Prostate gland (tissue), 2 donors: ENCODE data around the gene SAFB.

ENCODE experiments used
- POLR2A ChIP-seq: fragments of 450-650 bp; IDR thresholded peaks from one replicate; pipeline ENCODE4 v1.6.1; 2016; ENCODE audit warnings: antibody characterized with exemption, mild to moderate bottlenecking
- POLR2AphosphoS5 ChIP-seq: sonication (generic); formaldehyde crosslinking; IDR thresholded peaks from one replicate; pipeline ENCODE4 v1.6.1; 2017; ENCODE audit warnings: antibody characterized with exemption
- TF ChIP-seq, protein P1 (sequence below), 4 experiments: fragments of 200-600 bp in 2 of 4; fragments of 450-650 bp in 2 of 4; sonication (generic) in 2 of 4; IDR thresholded peaks; 1 replicate in 3 of 4; 2 replicates in 1 of 4; pipeline ENCODE4 v1.5.1; 2016 to 2019; ENCODE audit warnings: antibody characterized with exemption in 4 of 4, mild to moderate bottlenecking in 2 of 4, moderate library complexity in 2 of 4

DNA sequence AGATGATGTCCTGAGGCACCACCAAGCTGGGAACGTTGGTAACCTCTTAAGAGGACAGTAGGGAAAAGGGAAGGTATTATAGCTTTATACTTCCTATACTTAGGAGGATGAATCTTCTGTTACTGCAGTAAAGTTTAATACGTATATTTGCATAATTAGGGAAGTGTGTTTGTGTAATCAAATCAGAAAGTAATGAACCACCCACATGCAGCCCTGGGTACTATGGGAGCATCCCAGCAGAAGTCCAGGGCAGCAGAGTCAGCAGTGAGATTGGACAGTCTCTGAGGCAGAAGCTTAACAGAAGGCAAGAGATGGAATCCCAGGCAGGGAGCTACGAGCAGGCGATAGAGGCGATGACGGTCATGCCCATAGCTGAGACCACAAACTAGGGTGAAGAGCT lies 12.5 kb downstream of the SAFB start:
- TF ChIP-seq, protein P1, sequence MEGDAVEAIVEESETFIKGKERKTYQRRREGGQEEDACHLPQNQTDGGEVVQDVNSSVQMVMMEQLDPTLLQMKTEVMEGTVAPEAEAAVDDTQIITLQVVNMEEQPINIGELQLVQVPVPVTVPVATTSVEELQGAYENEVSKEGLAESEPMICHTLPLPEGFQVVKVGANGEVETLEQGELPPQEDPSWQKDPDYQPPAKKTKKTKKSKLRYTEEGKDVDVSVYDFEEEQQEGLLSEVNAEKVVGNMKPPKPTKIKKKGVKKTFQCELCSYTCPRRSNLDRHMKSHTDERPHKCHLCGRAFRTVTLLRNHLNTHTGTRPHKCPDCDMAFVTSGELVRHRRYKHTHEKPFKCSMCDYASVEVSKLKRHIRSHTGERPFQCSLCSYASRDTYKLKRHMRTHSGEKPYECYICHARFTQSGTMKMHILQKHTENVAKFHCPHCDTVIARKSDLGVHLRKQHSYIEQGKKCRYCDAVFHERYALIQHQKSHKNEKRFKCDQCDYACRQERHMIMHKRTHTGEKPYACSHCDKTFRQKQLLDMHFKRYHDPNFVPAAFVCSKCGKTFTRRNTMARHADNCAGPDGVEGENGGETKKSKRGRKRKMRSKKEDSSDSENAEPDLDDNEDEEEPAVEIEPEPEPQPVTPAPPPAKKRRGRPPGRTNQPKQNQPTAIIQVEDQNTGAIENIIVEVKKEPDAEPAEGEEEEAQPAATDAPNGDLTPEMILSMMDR (IDR thresholded peaks at IDR 0.05) = no peak
- TF ChIP-seq POLR2A (no peak), POLR2AphosphoS5 (no peak)
